WTC11 (cell line): ENCODE results near the gene GLOD4. TPM values are rescaled to one million over a fixed set of nuclear protein-coding genes. Genes with fewer than 3 reads are reported as not detected.

Experiments
- ATAC-seq: fragments of 200-7000 bp; cut with Tn5 transposase; 2 replicates; pipeline ENCODE4 v1.10.0; 2021; ENCODE audit warnings: mild to moderate bottlenecking, moderate library complexity
- CTCF ChIA-PET: fragments of 300-600 bp; sonication (Branson Sonifier 250); formaldehyde crosslinking; loops from one replicate; lab custom pipeline; 2021; ENCODE audit warnings: antibody characterized with exemption; lab: Charles Lee
- POLR2A ChIA-PET: fragments of 350-600 bp; sonication (Branson Sonifier 250); formaldehyde crosslinking; loops from one replicate; lab custom pipeline; 2021; ENCODE audit warnings: antibody characterized with exemption; lab: Charles Lee
- DNase-seq: peaks from one replicate; pipeline ENCODE4 v3.0.0; 2021; ENCODE audit warnings: low spot score
- H3K27ac Mint-ChIP-seq: 2 replicates; pipeline ENCODE4 v1.8.0; 2021; ENCODE audit warnings: mixed read lengths
- H3K27me3 Mint-ChIP-seq: 2 replicates; pipeline ENCODE4 v1.8.0; 2021; ENCODE audit warnings: low read depth, mild to moderate bottlenecking, moderate library complexity, mixed read lengths
- H3K36me3 Mint-ChIP-seq: 2 replicates; pipeline ENCODE4 v1.8.0; 2021; ENCODE audit warnings: mixed read lengths
- H3K4me1 Mint-ChIP-seq: 2 replicates; pipeline ENCODE4 v1.8.0; 2022; ENCODE audit warnings: mixed read lengths
- H3K4me3 Mint-ChIP-seq: 2 replicates; pipeline ENCODE4 v1.8.0; 2021; ENCODE audit warnings: mild to moderate bottlenecking, moderate library complexity, mixed read lengths
- H3K9me3 Mint-ChIP-seq: 2 replicates; pipeline ENCODE4 v1.8.0; 2021; ENCODE audit warnings: mixed read lengths
- AR ChIP-seq: fragments of 250-450 bp; sonication (Bioruptor Pico); IDR thresholded peaks from 2 replicates; pipeline ENCODE4 v1.9.0; 2021; ENCODE audit warnings: mild to moderate bottlenecking
- ATF1 ChIP-seq: sonication (generic); formaldehyde crosslinking; IDR thresholded peaks from 2 replicates; pipeline ENCODE4 v1.8.1; 2023; ENCODE audit warnings: mild to moderate bottlenecking, moderate library complexity, missing genetic modification reagents
- CDX4 ChIP-seq: fragments of 250-450 bp; sonication (Bioruptor Pico); IDR thresholded peaks from 2 replicates; pipeline ENCODE4 v1.9.0; 2021; ENCODE audit warnings: moderate library complexity, mild to moderate bottlenecking, inconsistent platforms, borderline replicate concordance
- E2F5 ChIP-seq: sonication (generic); formaldehyde crosslinking; IDR thresholded peaks from 2 replicates; pipeline ENCODE4 v1.8.1; 2022; ENCODE audit warnings: mild to moderate bottlenecking, moderate library complexity, missing genetic modification reagents
- EMX1 ChIP-seq: fragments of 250-450 bp; sonication (Bioruptor Pico); IDR thresholded peaks from 2 replicates; pipeline ENCODE4 v1.8.0; 2021; ENCODE audit warnings: mild to moderate bottlenecking
- FOXP4 ChIP-seq: sonication (generic); formaldehyde crosslinking; IDR thresholded peaks from 2 replicates; pipeline ENCODE4 v1.8.0; 2022; ENCODE audit warnings: mild to moderate bottlenecking, missing genetic modification reagents
- GABPB1 ChIP-seq: sonication (generic); formaldehyde crosslinking; IDR thresholded peaks from 2 replicates; pipeline ENCODE4 v1.8.1; 2023; ENCODE audit warnings: mild to moderate bottlenecking, missing genetic modification reagents
- GTF2I ChIP-seq: fragments of 250-450 bp; sonication (Bioruptor Pico); conservative IDR thresholded peaks from 2 replicates; pipeline ENCODE4 v1.4.0; 2021; ENCODE audit warnings: mild to moderate bottlenecking
- JUN ChIP-seq: sonication (generic); formaldehyde crosslinking; IDR thresholded peaks from 2 replicates; pipeline ENCODE4 v1.8.0; 2023; ENCODE audit warnings: mild to moderate bottlenecking, missing genetic modification reagents
- KAT7 ChIP-seq: sonication (generic); formaldehyde crosslinking; IDR thresholded peaks from 2 replicates; pipeline ENCODE4 v1.8.1; 2023; ENCODE audit warnings: missing genetic modification reagents, mild to moderate bottlenecking, borderline replicate concordance
- MYBL2 ChIP-seq: sonication (generic); formaldehyde crosslinking; IDR thresholded peaks from 2 replicates; pipeline ENCODE4 v1.8.1; 2023; ENCODE audit warnings: mild to moderate bottlenecking, moderate library complexity, missing genetic modification reagents
- PRDM15 ChIP-seq: sonication (generic); formaldehyde crosslinking; IDR thresholded peaks from 2 replicates; pipeline ENCODE4 v1.8.0; 2022; ENCODE audit warnings: missing genetic modification reagents
- PREB ChIP-seq: sonication (generic); formaldehyde crosslinking; IDR thresholded peaks from 2 replicates; pipeline ENCODE4 v1.8.1; 2022; ENCODE audit warnings: mild to moderate bottlenecking, missing genetic modification reagents, moderate library complexity, borderline replicate concordance
- ZNF232 ChIP-seq: sonication (generic); formaldehyde crosslinking; IDR thresholded peaks from 2 replicates; pipeline ENCODE4 v1.8.0; 2022; ENCODE audit warnings: mild to moderate bottlenecking, missing genetic modification reagents
- ZNF416 ChIP-seq: fragments of 250-450 bp; sonication (Bioruptor Pico); IDR thresholded peaks from 2 replicates; pipeline ENCODE4 v1.9.0; 2021; ENCODE audit warnings: mild to moderate bottlenecking, inconsistent platforms
- ZNF423 ChIP-seq: fragments of 250-450 bp; sonication (Bioruptor Pico); IDR thresholded peaks from 2 replicates; pipeline ENCODE4 v2.1.2; 2022; ENCODE audit warnings: mild to moderate bottlenecking, moderate library complexity
- ZNF671 ChIP-seq: fragments of 250-450 bp; sonication (Bioruptor Pico); IDR thresholded peaks from 2 replicates; pipeline ENCODE4 v1.8.0; 2021; ENCODE audit warnings: mild to moderate bottlenecking
- total RNA-seq: library from RNA; stranded (reverse); gene quantifications from 3 replicates; pipeline ENCODE4 v1.2.3, GENCODE V29; 2021
- TF ChIP-seq, protein P1 (sequence below): sonication (generic); formaldehyde crosslinking; IDR thresholded peaks from 2 replicates; pipeline ENCODE4 v1.8.1; 2022; ENCODE audit warnings: low read depth, missing genetic modification reagents, borderline replicate concordance
- TF ChIP-seq, protein P2 (sequence below): sonication (generic); formaldehyde crosslinking; IDR thresholded peaks from 2 replicates; pipeline ENCODE4 v1.8.1; 2023; ENCODE audit warnings: mild to moderate bottlenecking, missing genetic modification reagents

GLOD4 gene
- total RNA-seq, 1 experiment from 2014 or later, result 69.0 TPM

GRCh38 chr17:784143-784542, 2.1 kb upstream of the GLOD4 start:
- DNase-seq (no peak), ATAC-seq (no peak)
- CTCF ChIA-PET, result interaction anchor here (1.0 kb wide), 1 partner anchor 272 kb away, joined by 3 read pairs; no protein-coding TSS in a partner anchor
- TF ChIP-seq ZNF671 (CRISPR knock-in tag) (no peak), KAT7 (CRISPR knock-in tag) (no peak), CDX4 (no peak), AR (no peak), ZNF423 (no peak), PRDM15 (CRISPR knock-in tag) (no peak), ZNF416 (CRISPR knock-in tag) (no peak), E2F5 (CRISPR knock-in tag) (no peak), GABPB1 (CRISPR knock-in tag) (no peak), JUN (no peak), MYBL2 (no peak)
- TF ChIP-seq, protein P1, sequence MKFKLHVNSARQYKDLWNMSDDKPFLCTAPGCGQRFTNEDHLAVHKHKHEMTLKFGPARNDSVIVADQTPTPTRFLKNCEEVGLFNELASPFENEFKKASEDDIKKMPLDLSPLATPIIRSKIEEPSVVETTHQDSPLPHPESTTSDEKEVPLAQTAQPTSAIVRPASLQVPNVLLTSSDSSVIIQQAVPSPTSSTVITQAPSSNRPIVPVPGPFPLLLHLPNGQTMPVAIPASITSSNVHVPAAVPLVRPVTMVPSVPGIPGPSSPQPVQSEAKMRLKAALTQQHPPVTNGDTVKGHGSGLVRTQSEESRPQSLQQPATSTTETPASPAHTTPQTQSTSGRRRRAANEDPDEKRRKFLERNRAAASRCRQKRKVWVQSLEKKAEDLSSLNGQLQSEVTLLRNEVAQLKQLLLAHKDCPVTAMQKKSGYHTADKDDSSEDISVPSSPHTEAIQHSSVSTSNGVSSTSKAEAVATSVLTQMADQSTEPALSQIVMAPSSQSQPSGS (CRISPR knock-in tag), result no peak
- peak overlapping the region; percentile 96 for H3K4me3 Mint-ChIP-seq
- H3K27me3 Mint-ChIP-seq, result no peaks in the 10 kb centered on the region
- H3K9me3 Mint-ChIP-seq, result no peaks in the 10 kb centered on the region
- POLR2A ChIA-PET, result no interaction called here
- H3K36me3 Mint-ChIP-seq, result peaks cover 21% of the 10 kb centered on the region
- H3K27ac Mint-ChIP-seq, result no peak overlapping the region
- peaks cover 18% of the 10 kb centered on the region for H3K4me1 Mint-ChIP-seq

DNA sequence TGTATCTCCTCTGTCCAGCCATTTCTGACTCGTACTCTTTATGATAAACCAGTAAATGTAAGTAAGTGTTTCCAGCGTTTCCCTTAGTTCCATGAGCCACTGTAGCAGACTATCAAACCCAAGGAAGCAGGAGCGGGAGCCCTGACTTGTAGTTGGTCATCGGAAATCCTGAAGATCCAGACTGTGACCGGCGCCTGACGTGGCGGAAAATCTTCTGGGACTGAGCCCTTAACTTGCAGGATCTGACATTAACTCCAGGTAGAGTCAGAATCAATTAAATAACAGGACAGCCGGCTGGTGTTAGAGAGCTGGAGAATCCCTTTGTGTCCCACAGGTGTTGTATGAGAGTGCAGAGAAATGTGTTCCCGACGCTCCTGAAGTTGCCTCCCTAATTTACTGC, 4.0 kb downstream of the GLOD4 start:
- no peak overlapping the region for H3K4me3 Mint-ChIP-seq
- H3K27ac Mint-ChIP-seq, result no peak overlapping the region
- DNase-seq (no peak), ATAC-seq (no peak)
- POLR2A ChIA-PET, result no interaction called here
- CTCF ChIA-PET, result no interaction called here
- H3K9me3 Mint-ChIP-seq, result no peaks in the 10 kb centered on the region
- H3K4me1 Mint-ChIP-seq, result peaks cover 10% of the 10 kb centered on the region
- H3K36me3 Mint-ChIP-seq, result peaks cover 56% of the 10 kb centered on the region
- no peaks in the 10 kb centered on the region for H3K27me3 Mint-ChIP-seq
- TF ChIP-seq ATF1 (CRISPR knock-in tag) (no peak), PREB (CRISPR knock-in tag) (no peak), FOXP4 (no peak), GTF2I (CRISPR knock-in tag) (no peak), EMX1 (no peak), ZNF232 (CRISPR knock-in tag) (no peak)
- TF ChIP-seq, protein P2, sequence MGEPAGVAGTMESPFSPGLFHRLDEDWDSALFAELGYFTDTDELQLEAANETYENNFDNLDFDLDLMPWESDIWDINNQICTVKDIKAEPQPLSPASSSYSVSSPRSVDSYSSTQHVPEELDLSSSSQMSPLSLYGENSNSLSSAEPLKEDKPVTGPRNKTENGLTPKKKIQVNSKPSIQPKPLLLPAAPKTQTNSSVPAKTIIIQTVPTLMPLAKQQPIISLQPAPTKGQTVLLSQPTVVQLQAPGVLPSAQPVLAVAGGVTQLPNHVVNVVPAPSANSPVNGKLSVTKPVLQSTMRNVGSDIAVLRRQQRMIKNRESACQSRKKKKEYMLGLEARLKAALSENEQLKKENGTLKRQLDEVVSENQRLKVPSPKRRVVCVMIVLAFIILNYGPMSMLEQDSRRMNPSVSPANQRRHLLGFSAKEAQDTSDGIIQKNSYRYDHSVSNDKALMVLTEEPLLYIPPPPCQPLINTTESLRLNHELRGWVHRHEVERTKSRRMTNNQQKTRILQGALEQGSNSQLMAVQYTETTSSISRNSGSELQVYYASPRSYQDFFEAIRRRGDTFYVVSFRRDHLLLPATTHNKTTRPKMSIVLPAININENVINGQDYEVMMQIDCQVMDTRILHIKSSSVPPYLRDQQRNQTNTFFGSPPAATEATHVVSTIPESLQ (CRISPR knock-in tag), result no peak
